NCI-H82 treated with DMSO at 0.1 percent for 48 hours (cell line): ENCODE data around the gene KLK13.

ENCODE experiments used
- DNase-seq: peaks from one replicate; lab custom pipeline; 2025; ENCODE audit not compliant: unreplicated experiment; lab: John Stamatoyannopoulos, UW

Gene KLK13, protein sequence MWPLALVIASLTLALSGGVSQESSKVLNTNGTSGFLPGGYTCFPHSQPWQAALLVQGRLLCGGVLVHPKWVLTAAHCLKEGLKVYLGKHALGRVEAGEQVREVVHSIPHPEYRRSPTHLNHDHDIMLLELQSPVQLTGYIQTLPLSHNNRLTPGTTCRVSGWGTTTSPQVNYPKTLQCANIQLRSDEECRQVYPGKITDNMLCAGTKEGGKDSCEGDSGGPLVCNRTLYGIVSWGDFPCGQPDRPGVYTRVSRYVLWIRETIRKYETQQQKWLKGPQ

DNA sequence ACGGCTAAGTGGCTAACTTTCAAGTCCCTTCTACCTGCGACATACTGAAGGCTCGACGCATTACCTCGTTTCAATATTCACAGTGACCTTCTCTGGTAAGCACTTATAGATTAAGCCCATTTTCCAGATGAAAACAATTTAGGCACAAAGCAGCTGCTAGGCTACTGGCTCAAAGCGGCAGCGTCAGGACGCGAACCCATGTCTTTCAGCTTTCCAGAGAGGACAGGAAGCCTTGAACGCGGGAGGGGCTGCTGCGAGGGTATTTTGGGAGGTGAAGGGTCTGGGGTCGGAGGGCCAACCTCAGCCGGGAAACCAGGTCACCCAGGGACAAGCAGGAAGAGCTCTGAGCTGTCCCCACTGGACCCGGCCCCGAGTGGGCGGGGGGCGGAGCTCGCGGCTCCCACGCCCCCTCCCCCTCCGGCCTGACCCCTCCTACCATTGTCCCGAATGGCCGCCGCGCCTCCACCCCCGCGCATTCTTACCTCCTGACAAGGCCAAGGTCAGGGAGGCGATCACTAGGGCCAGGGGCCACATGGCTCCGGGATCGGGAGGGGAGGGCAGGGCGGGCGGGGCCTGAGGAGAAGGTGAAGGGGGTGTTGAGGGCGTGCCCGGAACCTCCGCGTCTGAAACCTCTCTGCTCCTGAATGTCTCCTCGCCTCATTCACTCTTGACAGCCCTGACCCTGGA is at the start of gene KLK13:
KLK13 (minus strand) TSS at position 559 of the 687 bp plus-strand sequence; CDS start at position 534, 25 bp downstream.
- DNase-seq, result no peak

DNA sequence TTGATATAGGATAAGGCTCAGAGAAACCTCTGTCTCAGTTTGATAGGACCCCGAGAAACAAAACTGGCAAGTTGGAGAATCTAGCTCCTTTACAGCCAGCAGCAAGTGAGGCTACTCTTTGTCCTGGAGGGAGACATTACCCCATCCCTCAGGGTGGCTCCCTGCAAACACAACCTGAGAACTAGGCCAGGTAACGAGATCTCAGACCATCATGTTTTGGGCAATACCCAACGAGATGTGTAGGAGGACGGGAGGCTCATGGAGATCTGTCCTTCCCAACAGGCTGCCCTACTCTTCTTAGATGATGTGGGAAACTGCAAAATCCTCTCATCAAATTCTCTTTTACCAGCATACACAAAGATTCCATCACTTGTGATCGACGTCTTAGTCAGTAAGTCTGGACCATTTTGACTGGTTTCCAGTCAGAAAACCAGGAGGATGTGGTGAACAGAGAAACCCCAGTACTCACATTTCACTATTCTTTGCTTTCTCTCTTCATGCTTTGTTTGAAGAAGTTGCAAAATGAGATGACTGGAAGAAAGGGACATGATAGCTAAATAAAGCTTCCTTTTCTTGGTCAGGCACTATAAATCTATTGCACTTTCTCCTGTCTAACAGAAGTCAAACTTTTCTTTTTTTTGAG is 49.3 kb upstream of the KLK13 start:
- no peak for DNase-seq

DNA sequence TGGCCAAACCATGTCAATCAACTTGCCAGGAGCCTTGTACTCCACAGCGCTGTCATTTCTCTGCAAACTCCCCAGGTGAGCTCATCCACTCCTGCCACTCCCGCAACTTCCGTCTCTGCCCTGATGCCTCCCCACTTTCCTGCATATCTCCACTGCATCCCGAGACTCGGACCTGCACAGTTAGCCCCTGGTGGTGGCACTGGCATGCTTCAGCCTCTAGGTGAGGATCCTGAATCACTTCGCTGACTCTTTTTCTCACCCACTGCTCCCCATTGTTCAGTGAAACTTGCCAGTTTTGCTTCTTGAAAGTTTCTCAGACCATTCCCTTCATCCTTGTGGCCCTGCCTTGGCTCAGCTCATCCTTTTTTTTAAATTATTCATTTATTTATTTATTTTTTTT is 46.7 kb upstream of the KLK13 start:
- no peak for DNase-seq

DNA sequence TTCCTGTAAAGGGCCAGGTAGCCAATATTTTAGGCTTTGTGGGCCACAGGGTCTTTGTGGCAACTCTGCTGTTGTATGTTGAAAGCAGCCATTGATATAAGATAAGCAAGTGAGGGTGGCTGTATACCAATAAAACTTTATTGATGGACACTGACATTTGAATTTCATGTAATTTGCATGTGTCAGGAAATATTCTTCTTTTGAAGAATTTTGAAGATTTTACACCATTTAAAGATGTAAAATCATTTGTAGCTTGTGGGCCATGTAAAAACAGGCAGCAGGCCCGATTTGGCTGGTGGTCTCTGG is 45.7 kb upstream of the KLK13 start:
- no peak for DNase-seq

DNA sequence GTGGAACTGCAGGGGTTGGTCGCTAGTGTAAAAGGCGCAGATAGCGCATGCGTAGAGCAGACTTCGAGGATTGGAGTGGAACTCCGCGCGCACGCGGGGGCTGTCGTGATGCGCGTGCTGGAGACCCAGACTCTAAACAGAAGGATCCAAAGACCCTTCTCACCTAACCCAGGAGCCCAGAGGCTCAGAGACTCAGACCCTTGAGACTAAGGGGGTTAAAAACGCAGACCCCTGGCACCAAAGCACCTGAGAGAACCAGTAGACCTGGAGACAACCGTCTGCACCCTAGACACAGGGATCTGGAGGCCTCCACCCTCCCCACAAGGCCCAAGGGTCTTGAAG is 43.9 kb upstream of the KLK13 start:
- DNase-seq, result no peak

DNA sequence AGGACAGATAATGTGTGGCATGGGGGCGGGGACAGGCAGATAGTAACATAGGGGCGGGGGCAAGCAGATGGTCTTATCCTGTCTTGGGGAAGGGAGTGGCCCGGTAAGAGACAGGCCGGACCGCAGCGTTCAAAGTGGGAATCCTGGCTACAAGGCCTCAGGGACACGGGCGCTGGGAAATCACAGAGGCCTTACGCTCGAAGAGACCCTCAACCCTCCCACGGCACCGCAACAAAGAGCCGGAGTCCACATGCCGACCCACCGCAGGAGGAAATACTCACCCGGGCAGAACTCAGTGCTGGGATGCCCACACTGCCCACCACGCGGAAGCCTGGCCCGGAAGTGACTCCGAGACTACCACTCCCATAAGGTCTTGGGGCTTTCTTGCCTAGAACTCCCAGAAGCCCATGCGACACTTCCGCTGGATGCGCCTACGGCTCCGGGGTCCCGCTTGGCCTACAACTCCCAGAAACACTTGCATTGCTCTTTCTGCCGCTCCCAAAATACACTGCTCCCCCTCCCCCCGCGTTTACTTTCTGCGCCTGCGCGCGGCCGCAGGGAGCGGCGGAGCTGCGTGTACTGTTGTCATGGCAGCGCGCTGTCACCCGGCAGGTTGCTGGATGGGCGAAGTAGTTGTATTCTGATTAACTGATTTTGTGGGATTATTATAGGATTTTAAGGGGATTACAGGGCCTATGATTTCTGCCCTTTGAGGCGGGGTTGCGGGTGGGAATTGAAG is 43.3 kb upstream of the KLK13 start, which contains the start of gene CTU1:
CTU1 (minus strand) TSS at position 344 of the 739 bp plus-strand sequence. CDS start 3,840 bp downstream, outside the sequence.
- peak; percentile 98 for DNase-seq

DNA sequence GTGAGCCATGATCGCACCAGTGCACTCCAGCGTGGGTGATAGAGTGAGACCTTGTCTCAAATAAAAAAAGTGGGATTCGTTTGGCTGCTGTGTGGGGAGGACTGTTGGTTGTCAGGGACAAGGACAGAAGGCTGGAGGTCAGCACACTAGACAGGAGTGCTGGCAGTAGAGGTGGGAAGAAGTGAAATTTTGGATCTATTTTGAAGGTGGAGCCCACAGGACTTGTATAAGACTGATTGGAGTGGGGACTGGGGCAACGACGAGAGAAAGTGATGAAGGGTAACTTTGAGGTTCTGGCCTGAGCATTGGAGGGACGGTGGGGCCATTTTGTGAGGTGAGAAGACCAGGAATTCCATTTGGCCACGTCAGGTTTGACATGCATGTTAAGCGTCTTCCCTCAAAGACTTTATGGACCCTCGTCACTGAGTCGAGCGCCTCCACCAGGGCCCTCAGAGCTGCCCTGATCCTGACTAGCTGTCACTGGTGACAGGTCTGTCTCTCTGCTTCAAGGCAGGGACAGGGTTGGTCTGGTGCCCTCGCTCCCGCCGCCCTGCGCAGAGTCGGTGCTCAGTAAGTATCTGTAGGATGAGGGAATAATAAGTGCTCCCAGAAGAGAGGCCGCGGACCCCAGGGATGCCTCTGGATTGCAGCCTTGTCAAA is 42.6 kb upstream of the KLK13 start:
- DNase-seq, result no peak

DNA sequence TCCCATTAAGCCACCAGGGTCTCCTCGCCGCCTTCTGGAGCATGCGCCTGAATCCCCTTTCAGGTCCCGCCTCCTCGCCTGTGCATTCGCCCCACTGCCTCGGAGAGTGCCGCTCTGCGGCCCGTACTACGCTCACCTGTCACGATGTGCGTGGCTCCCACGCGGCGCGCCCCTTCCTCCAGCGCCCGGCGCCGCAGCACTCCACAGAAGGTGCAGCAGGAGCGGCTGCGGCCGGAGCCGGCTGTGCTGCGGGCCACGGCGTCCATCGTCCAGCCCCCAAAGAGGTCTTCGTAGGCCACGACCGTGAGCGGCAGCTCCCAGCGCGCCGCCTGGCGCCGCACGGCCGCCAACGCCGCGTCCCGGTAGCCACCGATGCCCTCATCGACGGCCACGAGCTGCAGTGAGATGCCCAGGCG is 39.0 kb upstream of the KLK13 start:
- DNase-seq, result no peak

DNA sequence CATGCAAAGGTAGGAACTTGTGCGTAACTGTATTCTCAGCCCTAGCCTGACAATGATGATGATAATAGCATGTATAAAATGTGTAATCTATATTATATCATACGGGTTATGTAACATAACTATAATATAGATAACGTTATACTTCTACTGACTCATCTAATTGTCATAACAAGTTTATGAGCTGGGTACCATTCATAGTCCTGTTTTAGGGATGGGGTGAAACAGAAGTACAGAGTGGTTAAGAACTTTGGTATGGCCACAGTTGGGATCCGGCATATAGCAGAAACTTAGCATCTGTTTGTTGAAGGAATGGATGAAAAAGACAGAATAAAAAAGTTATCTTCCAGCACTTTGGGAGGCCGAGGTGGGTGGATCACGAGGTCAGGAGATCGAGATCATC is 38.1 kb upstream of the KLK13 start:
- no peak for DNase-seq

DNA sequence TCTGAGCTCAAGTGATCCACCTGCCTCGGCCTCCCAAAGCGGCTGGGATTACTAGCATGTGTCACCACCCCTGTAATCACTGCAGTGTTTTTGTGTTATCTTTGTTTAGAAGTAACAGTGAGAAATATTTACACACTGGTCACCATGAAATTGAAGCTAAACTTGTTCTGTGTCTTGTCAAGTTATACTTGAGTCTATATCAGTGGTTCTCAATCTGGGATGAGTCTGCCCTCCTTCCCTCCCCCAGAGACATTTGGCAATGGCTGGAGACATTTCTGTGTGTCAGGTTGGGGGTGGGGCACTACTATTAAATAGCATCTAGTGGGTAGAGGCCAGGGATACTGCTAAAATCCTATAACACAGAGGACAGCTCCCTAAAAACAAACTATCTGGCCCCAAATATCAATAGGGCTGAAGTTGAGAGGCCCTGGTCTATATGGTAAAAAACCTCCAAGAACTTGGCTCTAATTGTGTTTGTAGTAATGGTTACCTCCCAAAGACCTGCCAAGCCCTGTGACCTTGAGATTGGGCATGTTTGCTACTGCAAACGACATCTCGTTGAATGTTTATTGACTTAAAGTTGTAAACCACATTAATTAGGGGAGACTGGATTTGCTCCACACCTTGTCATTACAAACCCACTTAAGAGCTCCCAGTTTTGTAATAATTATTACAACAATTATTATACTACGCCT is 36.4 kb upstream of the KLK13 start:
- DNase-seq, result no peak

DNA sequence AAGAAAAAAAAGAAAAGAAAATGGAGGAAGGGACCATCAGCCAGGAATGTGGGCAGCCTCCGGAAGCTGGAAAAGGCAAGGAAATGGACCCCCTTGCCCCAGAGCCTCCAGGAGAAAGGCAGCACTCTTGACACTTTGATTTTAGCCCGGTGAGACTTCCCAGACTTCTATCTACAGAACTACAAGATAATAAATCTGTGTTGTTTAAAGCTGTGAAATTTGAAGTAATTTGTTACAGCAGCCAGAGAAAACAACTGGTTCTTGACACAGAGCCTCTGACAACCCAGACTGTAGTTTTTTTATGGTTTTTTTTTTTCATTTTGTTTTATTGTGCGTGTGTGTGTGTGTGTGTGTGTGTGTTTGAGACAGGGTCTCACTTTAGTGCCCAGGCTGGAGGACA is 35.7 kb upstream of the KLK13 start:
- DNase-seq, result no peak

DNA sequence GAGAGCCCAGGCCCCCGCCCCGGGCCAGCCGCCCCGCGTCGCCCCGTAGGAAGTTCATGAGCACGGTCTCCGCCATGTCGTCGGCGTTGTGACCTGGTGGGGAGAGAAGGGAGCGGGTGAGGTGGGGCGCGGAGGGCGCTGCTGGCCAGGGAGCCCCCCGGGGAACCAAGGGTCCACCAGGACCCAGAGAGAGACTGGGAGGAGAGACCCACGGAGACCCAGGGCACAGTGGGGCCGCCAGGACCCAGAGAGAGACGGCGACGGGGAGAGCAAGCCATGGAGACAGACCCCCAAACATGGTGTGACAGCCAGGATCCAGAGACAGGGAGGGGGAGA is 34.1 kb upstream of the KLK13 start:
- DNase-seq, result no peak

DNA sequence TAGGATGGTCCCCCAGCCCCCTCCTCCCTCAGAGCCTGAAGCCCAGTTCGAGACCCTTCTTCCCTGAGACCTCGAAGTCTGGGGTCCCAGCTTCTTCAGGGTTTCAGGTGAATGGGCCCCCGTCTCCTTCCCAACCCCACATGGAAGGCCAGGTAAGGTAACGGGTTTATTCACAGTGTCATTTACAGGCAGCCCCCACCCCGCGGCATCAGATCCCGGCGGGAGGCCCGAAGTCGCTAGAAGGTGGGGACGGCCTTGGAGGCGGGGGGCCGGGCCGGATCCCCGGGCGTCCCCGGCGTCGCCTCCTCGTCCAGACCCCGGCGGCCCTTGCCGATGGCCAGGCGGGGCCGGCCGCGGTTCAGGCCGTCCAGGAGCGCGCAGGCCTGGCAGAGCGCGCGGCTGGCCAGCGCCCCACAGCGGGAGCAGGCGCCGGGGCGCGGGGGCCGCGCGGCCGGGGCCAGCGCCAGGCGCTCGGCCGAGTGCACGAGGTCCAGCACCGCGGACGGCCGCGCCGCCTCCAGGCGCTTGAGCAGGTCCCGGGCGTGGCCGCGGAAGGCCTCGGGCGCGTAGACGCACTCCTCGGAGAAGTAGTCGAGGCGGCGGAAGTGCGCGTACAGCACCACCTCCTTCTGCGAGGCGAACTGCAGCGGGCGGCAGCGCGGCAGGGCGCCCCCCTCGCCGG is 33.6 kb upstream of the KLK13 start:
- DNase-seq, result no peak

DNA sequence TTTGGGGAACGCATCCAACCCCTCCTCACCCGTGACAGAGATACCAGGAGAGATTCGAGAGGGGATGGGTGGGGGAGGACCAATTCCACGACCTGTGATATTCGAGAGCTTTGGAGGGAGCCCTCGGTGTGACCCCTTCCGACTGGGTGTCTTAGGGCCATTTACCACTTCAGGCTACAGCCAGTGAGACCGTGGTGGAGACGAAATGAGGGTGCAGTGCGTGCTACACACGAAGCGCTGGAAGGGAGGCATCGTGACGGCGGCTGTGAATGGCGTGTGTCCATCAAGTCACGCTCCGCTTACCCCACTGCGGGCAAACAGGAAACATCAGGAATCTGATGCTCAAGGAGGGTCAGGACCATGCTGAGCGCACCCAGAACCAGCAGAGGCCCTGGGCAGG is 32.9 kb upstream of the KLK13 start:
- no peak for DNase-seq

DNA sequence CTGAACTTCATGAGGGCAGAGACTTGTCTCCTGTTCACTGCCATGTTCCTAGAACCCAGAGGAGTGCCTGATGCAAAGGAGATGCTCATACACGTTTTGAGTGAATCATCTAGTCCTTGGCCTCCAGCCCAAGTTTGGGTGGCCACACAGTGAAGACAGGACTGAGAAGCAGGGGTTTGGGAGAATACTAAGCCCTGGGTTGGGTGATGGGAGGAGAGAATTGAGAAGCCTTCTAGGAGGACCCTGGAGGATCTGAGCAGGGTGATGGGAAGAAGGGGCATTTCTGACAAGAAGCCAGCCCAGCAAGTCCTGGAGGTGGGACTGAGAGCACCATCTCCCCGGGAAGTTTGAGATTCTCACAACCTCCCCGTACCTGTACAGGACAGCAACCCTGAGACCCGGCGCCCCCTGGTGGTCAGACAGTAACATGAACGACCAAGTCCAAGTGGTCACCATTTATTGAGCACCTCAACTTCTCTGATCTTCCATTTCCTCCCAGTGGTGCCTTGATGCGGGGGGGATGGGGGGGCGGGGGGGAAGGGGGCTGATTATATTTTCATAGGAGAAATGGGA is 32.4 kb upstream of the KLK13 start:
- peak; percentile 8 for DNase-seq

DNA sequence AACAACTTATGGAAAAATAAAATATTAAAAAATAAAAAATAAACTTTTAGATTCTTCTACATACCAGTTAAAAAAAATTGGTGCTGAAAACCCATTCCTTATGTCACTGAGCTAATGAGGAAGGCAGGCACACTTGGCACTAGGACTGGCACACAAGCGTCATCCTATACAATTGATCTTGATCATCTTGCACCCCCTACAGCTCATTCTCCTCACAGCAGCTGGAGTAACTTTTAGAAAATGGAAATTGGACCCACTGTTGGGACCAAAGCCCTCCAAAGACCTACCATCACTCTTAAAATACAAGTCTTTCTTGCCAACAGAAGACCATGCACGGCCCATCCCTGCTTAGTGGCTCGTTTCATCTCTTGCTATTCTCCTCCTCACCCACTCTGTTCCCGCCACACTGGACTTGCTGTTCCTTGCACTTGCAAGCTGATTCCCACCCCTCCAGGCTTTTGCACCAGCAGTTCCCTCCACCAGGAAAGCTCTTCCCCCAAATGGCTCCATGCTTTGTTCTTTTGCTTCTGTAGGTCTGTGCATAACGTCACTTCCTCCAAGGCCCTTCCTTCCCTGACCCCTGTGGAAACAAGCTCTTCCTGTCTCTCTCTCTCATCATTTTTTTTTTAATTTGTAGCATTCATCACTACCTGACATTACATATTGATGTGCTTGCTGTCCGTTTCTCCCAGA is 31.7 kb upstream of the KLK13 start:
- peak; percentile 1 for DNase-seq

DNA sequence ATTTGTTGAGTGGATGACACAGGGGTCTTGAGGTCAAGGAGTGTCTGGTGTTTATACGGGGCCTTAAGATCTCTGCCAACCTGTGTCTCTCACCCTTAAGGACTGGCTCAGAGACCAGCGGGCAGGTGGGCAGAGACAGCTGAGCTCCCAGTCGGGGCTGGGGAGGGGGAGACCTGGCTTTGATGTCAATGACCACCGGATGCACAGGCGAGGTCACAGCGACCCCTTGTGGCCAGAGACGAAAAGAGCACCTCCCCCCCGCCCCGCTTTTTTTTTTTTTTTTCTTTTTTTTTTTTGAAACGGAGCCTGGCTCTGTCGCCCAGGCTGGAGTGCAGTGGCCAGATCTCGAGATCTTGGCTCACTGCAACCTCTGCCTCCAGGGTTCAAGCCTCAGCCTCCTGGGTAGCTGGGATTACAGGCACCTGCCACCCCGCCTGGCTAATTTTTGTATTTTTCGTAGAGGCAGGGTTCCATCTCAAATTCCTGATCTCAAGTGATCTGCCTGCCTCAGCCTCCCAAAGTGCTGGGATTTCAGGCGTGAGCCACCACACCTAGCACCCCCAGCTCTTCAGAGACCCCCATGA is 29.9 kb upstream of the KLK13 start:
- no peak for DNase-seq

DNA sequence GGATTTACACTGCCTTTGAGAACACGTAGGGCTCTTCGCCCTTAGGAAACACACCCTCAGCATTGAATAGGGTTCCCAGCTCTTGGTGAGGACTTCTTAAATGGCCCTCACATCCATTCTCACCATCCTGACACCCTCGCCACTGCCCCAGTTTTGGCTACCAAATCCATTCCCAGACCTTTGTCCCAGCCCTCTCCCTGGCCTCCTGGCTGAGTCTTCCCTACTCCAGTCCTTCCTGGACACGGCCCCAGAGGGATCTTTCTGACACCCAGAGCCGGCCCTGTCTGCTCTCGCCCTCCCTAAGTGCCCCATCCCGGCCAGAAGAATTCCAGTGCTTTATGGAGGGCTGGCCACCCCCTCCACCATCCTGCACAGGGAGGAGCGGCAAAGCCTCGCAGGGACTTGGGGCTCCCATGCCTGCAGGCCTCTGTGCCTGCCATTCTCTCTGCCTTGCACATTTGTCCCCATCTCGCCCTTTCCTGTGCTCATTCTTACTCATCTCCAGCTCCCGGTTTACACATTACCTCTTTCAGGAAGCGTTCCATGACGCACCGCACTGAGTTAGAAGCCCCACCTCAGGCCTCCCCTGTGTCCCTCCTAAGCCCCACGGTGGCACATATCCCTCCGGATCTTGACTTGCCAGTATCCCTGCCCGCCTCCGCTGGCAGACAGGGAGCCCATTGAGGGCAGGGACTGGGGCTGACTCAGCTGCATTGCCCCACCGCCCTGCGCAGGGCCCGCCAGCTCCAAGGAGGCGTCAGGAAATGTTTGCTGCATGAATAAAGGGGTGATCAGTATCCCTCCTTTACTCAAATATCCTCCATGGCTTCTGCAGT is 28.8 kb upstream of the KLK13 start:
- DNase-seq, result no peak
